Measurements from ENCODE around the gene AP4S1.

DNA sequence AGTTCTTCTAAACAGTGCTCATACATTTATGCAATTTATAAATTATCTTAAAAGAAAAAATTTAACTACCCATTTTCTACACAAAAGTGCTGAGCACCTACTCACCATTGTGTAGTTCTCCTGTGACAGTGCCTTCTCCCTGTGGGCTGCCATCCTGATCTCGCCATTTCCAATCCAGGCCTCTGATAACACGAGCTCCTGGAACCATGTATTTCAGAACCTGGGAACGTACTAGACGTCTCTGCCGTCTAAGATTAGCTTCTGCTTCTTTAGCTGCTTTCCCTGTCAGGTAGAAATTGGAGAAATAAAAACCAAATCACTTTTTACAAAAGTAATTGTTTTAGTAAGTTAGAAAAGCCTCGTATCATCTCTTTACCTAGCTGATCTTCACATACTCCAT is 107.7 kb downstream of the AP4S1 start:
- TF ChIP-seq POLR2AphosphoS5 (IDR thresholded peaks at IDR 0.05): no peak
- TF ChIP-seq, protein P1, sequence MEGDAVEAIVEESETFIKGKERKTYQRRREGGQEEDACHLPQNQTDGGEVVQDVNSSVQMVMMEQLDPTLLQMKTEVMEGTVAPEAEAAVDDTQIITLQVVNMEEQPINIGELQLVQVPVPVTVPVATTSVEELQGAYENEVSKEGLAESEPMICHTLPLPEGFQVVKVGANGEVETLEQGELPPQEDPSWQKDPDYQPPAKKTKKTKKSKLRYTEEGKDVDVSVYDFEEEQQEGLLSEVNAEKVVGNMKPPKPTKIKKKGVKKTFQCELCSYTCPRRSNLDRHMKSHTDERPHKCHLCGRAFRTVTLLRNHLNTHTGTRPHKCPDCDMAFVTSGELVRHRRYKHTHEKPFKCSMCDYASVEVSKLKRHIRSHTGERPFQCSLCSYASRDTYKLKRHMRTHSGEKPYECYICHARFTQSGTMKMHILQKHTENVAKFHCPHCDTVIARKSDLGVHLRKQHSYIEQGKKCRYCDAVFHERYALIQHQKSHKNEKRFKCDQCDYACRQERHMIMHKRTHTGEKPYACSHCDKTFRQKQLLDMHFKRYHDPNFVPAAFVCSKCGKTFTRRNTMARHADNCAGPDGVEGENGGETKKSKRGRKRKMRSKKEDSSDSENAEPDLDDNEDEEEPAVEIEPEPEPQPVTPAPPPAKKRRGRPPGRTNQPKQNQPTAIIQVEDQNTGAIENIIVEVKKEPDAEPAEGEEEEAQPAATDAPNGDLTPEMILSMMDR (IDR thresholded peaks at IDR 0.05 in 8 of 11, conservative IDR thresholded peaks at IDR 0.05 in 3 of 11): no peak
